GM12878 (cell line): ENCODE results near the gene SEC11A. TPM values are rescaled to one million over a fixed set of nuclear protein-coding genes. Genes with fewer than 3 reads are reported as not detected.

ENCODE experiments used
- CBFB ChIP-seq: IDR thresholded peaks from 2 replicates; pipeline ENCODE4 v1.6.1; 2016; ENCODE audit warnings: antibody characterized with exemption, low read depth
- polyA plus RNA-seq, 11 experiments: library from polyadenylated mRNA; depleted of rRNA in 4 of 11; unstranded in 6 of 11; stranded (reverse) in 5 of 11; fragments of >200 nt; fragmentation: Nextera tagmentation in 4 of 11; fragmentation: Illumina TruSeq in 1 of 11; extraction: Ambion mirVana in 4 of 11; extraction: Trizol in 1 of 11; gene quantifications; 1 replicate in 1 of 11; 2 replicates in 10 of 11; pipeline versions ENCODE4 v1.2.1 to v1.2.3, GENCODE V29; 2011 to 2016; ENCODE audit warnings: inconsistent platforms in 2 of 11, missing spikeins in 2 of 11, low read depth in 1 of 11
- total RNA-seq, 4 experiments: library from RNA; depleted of rRNA in 3 of 4; stranded (reverse); fragments of >200 nt in 3 of 4; fragmentation: Illumina TruSeq in 1 of 4; extraction: Trizol in 1 of 4; gene quantifications; 2 replicates each; pipeline versions ENCODE4 v1.2.1 to v1.2.3, GENCODE V29; 2013 to 2021

SEC11A gene
- total and polyA plus RNA-seq, 10 of the 15 experiments (the other 5 are each of a cell fraction or from before 2014, with no cell fraction given), result 99.2 to 159 (median 143) TPM

GRCh38 chr15:84620626-84621025, 95.3 kb downstream of the SEC11A start (continued):
- TF ChIP-seq CBFB, result no peak

Other genes starting within 250 kb of the SEC11A start
- 10.6 and 13.2 TPM in 2 replicates for gene ZSCAN2, start 115.1 kb downstream of the SEC11A start, total RNA-seq (2014; rRNA removed)
- gene ZSCAN2, start 115.1 kb downstream of the SEC11A start, total RNA-seq (2014; rRNA removed; fragmentation: Illumina TruSeq; extraction: Trizol), result 8.0 and 9.5 TPM in 2 replicates
- 9.1 and 11.3 TPM in 2 replicates for gene ZSCAN2, start 115.1 kb downstream of the SEC11A start, total RNA-seq (2021)
- 8.5 and 11.5 TPM in 2 replicates for gene ZSCAN2, start 115.1 kb downstream of the SEC11A start, polyA plus RNA-seq (2011; rRNA removed)
- gene ZSCAN2, start 115.1 kb downstream of the SEC11A start, polyA plus RNA-seq (2014; fragmentation: Illumina TruSeq; extraction: Trizol), result 5.5 and 7.6 TPM in 2 replicates
- 1 to 10 TPM; 2.7 to 3.0 TPM for gene ZSCAN2, start 115.1 kb downstream of the SEC11A start, polyA plus RNA-seq (2014; fragmentation: Nextera tagmentation; extraction: Ambion mirVana)
- gene ZSCAN2, start 115.1 kb downstream of the SEC11A start, polyA plus RNA-seq (2014; rRNA removed), result 12.2 and 13.4 TPM in 2 replicates
- 1 to 10 TPM; 7.0 to 7.6 TPM for gene ZSCAN2, start 115.1 kb downstream of the SEC11A start, polyA plus RNA-seq (2016; fragmentation: Nextera tagmentation; extraction: Ambion mirVana)
- gene WDR73, start 61.9 kb downstream of the SEC11A start, total RNA-seq (2014; rRNA removed), result 15.4 and 16.4 TPM in 2 replicates
- gene WDR73, start 61.9 kb downstream of the SEC11A start, total RNA-seq (2014; rRNA removed; fragmentation: Illumina TruSeq; extraction: Trizol), result 11.5 and 14.9 TPM in 2 replicates
- gene WDR73, start 61.9 kb downstream of the SEC11A start, total RNA-seq (2021), result 13.6 and 21.6 TPM in 2 replicates
- gene WDR73, start 61.9 kb downstream of the SEC11A start, polyA plus RNA-seq (2011; rRNA removed), result 9.6 and 12.0 TPM in 2 replicates
- gene WDR73, start 61.9 kb downstream of the SEC11A start, polyA plus RNA-seq (2014; fragmentation: Illumina TruSeq; extraction: Trizol), result 17.3 and 17.5 TPM in 2 replicates
- 1 to 10 TPM; 4.4 to 7.0 TPM for gene WDR73, start 61.9 kb downstream of the SEC11A start, polyA plus RNA-seq (2014; fragmentation: Nextera tagmentation; extraction: Ambion mirVana)
- 19.9 and 20.3 TPM in 2 replicates for gene WDR73, start 61.9 kb downstream of the SEC11A start, polyA plus RNA-seq (2014; rRNA removed)
- gene WDR73, start 61.9 kb downstream of the SEC11A start, polyA plus RNA-seq (2016; fragmentation: Nextera tagmentation; extraction: Ambion mirVana), result 10 to 100 TPM; 25.4 to 25.6 TPM
- gene NMB, start 57.9 kb downstream of the SEC11A start, total RNA-seq (2014; rRNA removed), result 2.5 and 4.1 TPM in 2 replicates
- gene NMB, start 57.9 kb downstream of the SEC11A start, total RNA-seq (2014; rRNA removed; fragmentation: Illumina TruSeq; extraction: Trizol), result 0.67 and 1.8 TPM in 2 replicates
- 1.3 and 2.8 TPM in 2 replicates for gene NMB, start 57.9 kb downstream of the SEC11A start, total RNA-seq (2021)
- 0.62 and 0.76 TPM in 2 replicates for gene NMB, start 57.9 kb downstream of the SEC11A start, polyA plus RNA-seq (2011; rRNA removed)
- 0.76 and 0.81 TPM in 2 replicates for gene NMB, start 57.9 kb downstream of the SEC11A start, polyA plus RNA-seq (2014; fragmentation: Illumina TruSeq; extraction: Trizol)
- gene NMB, start 57.9 kb downstream of the SEC11A start, polyA plus RNA-seq (2014; fragmentation: Nextera tagmentation; extraction: Ambion mirVana), result under 1 TPM; 0.32 to 0.91 TPM
- gene NMB, start 57.9 kb downstream of the SEC11A start, polyA plus RNA-seq (2014; rRNA removed), result 2.9 and 3.6 TPM in 2 replicates
- gene NMB, start 57.9 kb downstream of the SEC11A start, polyA plus RNA-seq (2016; fragmentation: Nextera tagmentation; extraction: Ambion mirVana), result 1 to 10 TPM; 2.2 to 2.7 TPM
- 6.7 and 8.2 TPM in 2 replicates for gene ZNF592, start 32.5 kb upstream of the SEC11A start, total RNA-seq (2014; rRNA removed)
- 7.0 and 7.8 TPM in 2 replicates for gene ZNF592, start 32.5 kb upstream of the SEC11A start, total RNA-seq (2014; rRNA removed; fragmentation: Illumina TruSeq; extraction: Trizol)
- 20.3 and 23.7 TPM in 2 replicates for gene ZNF592, start 32.5 kb upstream of the SEC11A start, total RNA-seq (2021)
- gene ZNF592, start 32.5 kb upstream of the SEC11A start, polyA plus RNA-seq (2011; rRNA removed), result 3.5 and 6.9 TPM in 2 replicates
- gene ZNF592, start 32.5 kb upstream of the SEC11A start, polyA plus RNA-seq (2014; fragmentation: Illumina TruSeq; extraction: Trizol), result 10.9 and 14.4 TPM in 2 replicates
- gene ZNF592, start 32.5 kb upstream of the SEC11A start, polyA plus RNA-seq (2014; fragmentation: Nextera tagmentation; extraction: Ambion mirVana), result 1 to 10 TPM in 1 of 2 experiments, under 1 TPM in 1; 0.95 to 1.3 TPM
- gene ZNF592, start 32.5 kb upstream of the SEC11A start, polyA plus RNA-seq (2014; rRNA removed), result 13.5 and 16.0 TPM in 2 replicates
- gene ZNF592, start 32.5 kb upstream of the SEC11A start, polyA plus RNA-seq (2016; fragmentation: Nextera tagmentation; extraction: Ambion mirVana), result 10 to 100 TPM in 1 of 2 experiments, 1 to 10 TPM in 1; 9.0 to 10.7 TPM
- gene ALPK3, start 101.2 kb upstream of the SEC11A start, total RNA-seq (2014; rRNA removed), result under 0.01 TPM in 1 of 2 replicates, not detected in the other
- under 0.01 TPM in 1 of 2 replicates, not detected in the other for gene ALPK3, start 101.2 kb upstream of the SEC11A start, total RNA-seq (2014; rRNA removed; fragmentation: Illumina TruSeq; extraction: Trizol)
- 0.05 TPM in 2 replicates for gene ALPK3, start 101.2 kb upstream of the SEC11A start, total RNA-seq (2021)
- gene ALPK3, start 101.2 kb upstream of the SEC11A start, polyA plus RNA-seq (2011; rRNA removed), result not detected in 2 replicates
- gene ALPK3, start 101.2 kb upstream of the SEC11A start, polyA plus RNA-seq (2014; fragmentation: Illumina TruSeq; extraction: Trizol), result 0.01 TPM in 1 of 2 replicates, not detected in the other
- not detected for gene ALPK3, start 101.2 kb upstream of the SEC11A start, polyA plus RNA-seq (2014; fragmentation: Nextera tagmentation; extraction: Ambion mirVana)
- 0.01 and 0.03 TPM in 2 replicates for gene ALPK3, start 101.2 kb upstream of the SEC11A start, polyA plus RNA-seq (2014; rRNA removed)
- gene ALPK3, start 101.2 kb upstream of the SEC11A start, polyA plus RNA-seq (2016; fragmentation: Nextera tagmentation; extraction: Ambion mirVana), result not detected
- gene SLC28A1, start 168.5 kb upstream of the SEC11A start, total RNA-seq (2014; rRNA removed), result not detected in 2 replicates
- gene SLC28A1, start 168.5 kb upstream of the SEC11A start, total RNA-seq (2014; rRNA removed; fragmentation: Illumina TruSeq; extraction: Trizol), result not detected in 2 replicates
- gene SLC28A1, start 168.5 kb upstream of the SEC11A start, total RNA-seq (2021), result not detected in 2 replicates
- not detected in 2 replicates for gene SLC28A1, start 168.5 kb upstream of the SEC11A start, polyA plus RNA-seq (2011; rRNA removed)
- gene SLC28A1, start 168.5 kb upstream of the SEC11A start, polyA plus RNA-seq (2014; fragmentation: Illumina TruSeq; extraction: Trizol), result not detected in 2 replicates
- not detected for gene SLC28A1, start 168.5 kb upstream of the SEC11A start, polyA plus RNA-seq (2014; fragmentation: Nextera tagmentation; extraction: Ambion mirVana)
- not detected in 2 replicates for gene SLC28A1, start 168.5 kb upstream of the SEC11A start, polyA plus RNA-seq (2014; rRNA removed)
- not detected for gene SLC28A1, start 168.5 kb upstream of the SEC11A start, polyA plus RNA-seq (2016; fragmentation: Nextera tagmentation; extraction: Ambion mirVana)